ENCODE data around the gene FCN2. TPM values are rescaled to one million over a fixed set of nuclear protein-coding genes. Genes with fewer than 3 reads are reported as not detected.
A peak's percentile ranks its signal among the peaks of the same experiment; 100 is the strongest.

The FCN2 gene
- total RNA-seq, 6 experiments from 2014 or later: 46.6 to 116 (median 77.3) TPM

- H3K27me3 ChIP-seq: no peaks in the 10 kb centered on the region
- H3K9me3 ChIP-seq: no peaks in the 10 kb centered on the region
- no peaks in the 10 kb centered on the region for H3K36me3 ChIP-seq
- no peak for ATAC-seq
- intact Hi-C loops (cut with DNase I): loop anchor here in 1 of 2 donors (2.0 kb wide), 1 partner anchor 52 kb away; no protein-coding TSS in a partner anchor
- no peak overlapping the region for H3K27ac ChIP-seq
- DNase-seq: no peak
- 73% methylated on average over 2 of the region's 12 CpGs for WGBS (ENCODE audit: insufficient coverage, low coverage, low lambda C conversion rate, missing lambda C conversion rate)
- TF ChIP-seq, protein P1, sequence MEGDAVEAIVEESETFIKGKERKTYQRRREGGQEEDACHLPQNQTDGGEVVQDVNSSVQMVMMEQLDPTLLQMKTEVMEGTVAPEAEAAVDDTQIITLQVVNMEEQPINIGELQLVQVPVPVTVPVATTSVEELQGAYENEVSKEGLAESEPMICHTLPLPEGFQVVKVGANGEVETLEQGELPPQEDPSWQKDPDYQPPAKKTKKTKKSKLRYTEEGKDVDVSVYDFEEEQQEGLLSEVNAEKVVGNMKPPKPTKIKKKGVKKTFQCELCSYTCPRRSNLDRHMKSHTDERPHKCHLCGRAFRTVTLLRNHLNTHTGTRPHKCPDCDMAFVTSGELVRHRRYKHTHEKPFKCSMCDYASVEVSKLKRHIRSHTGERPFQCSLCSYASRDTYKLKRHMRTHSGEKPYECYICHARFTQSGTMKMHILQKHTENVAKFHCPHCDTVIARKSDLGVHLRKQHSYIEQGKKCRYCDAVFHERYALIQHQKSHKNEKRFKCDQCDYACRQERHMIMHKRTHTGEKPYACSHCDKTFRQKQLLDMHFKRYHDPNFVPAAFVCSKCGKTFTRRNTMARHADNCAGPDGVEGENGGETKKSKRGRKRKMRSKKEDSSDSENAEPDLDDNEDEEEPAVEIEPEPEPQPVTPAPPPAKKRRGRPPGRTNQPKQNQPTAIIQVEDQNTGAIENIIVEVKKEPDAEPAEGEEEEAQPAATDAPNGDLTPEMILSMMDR (IDR thresholded peaks at IDR 0.05): no peak
- no peaks in the 10 kb centered on the region for H3K4me1 ChIP-seq
- no peak overlapping the region for H3K4me3 ChIP-seq
Observed at GRCh38 chr9:134840511-134840910, 40.1 kb upstream of the FCN2 start.

DNA sequence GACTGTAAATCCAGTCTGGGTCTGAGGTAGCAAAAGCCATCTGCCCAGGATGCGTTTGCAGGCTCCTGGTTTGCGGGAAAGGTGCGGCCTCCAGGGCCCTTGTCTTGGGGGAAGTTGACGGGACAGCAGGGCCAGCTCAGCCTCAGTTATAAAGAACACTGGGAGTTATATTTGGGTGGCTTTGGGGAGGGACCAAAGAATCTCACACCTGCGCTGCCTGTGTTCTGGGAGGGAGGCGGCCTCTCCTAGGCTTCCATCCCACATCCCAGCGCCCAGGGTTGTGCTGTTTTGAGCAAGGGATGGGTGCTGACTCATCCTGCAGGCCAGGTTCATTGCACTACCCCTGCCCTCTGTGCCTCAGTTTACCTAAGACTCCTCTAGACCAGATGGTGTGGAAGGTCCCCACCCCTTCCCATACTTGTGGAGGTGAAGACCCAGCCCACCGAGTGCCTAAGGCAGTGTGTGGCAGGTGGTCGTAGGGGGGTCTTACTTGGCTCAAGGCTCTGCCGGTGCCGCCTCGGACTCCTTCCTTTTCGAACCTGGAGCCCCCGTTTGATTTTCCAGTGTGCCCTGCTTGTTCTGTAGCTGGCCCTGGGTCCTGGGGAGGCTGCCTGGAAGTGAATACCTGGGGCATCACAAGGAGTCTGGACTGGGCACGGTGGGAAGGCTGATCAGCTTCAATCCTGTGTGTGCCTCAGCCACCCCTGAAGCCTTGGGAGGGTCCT, 39.3 kb upstream of the FCN2 start:
- Histone ChIP-seq H3K4me1 (no peaks in the 10 kb centered on the region), H3K27ac (no peak overlapping the region), H3K36me3 (no peaks in the 10 kb centered on the region), H3K4me3 (no peak overlapping the region), H3K9me3 (no peaks in the 10 kb centered on the region), H3K27me3 (no peaks in the 10 kb centered on the region)
- WGBS (ENCODE audit: insufficient coverage, low coverage, low lambda C conversion rate, missing lambda C conversion rate): 82% methylated on average over 6 of the region's 15 CpGs
- no peak for TF ChIP-seq POLR2A (IDR thresholded peaks at IDR 0.05)
- TF ChIP-seq, protein P1 (IDR thresholded peaks at IDR 0.05): no peak
- intact Hi-C loops (cut with DNase I): loop anchor here in 1 of 2 donors (2.0 kb wide), 1 partner anchor 53 kb away; no protein-coding TSS in a partner anchor
- no peak for ATAC-seq
- peak in 1 of 3 donors; percentile 31 for DNase-seq

GRCh38 chr9:134842321-134842720, 38.3 kb upstream of the FCN2 start:
- no peak overlapping the region for H3K4me3 ChIP-seq
- TF ChIP-seq, protein P1 (IDR thresholded peaks at IDR 0.05): no peak
- TF ChIP-seq POLR2A (IDR thresholded peaks at IDR 0.05): no peak
- DNase-seq (peak in 1 of 3 donors; percentile 48), ATAC-seq (no peak)
- no peak overlapping the region for H3K27ac ChIP-seq
- H3K36me3 ChIP-seq: no peaks in the 10 kb centered on the region
- intact Hi-C loops (cut with DNase I): no loop called here
- 61% methylated on average over 4 of the region's 22 CpGs for WGBS (ENCODE audit: insufficient coverage, low coverage, low lambda C conversion rate, missing lambda C conversion rate)
- no peaks in the 10 kb centered on the region for H3K27me3 ChIP-seq
- no peaks in the 10 kb centered on the region for H3K4me1 ChIP-seq
- no peaks in the 10 kb centered on the region for H3K9me3 ChIP-seq

DNA sequence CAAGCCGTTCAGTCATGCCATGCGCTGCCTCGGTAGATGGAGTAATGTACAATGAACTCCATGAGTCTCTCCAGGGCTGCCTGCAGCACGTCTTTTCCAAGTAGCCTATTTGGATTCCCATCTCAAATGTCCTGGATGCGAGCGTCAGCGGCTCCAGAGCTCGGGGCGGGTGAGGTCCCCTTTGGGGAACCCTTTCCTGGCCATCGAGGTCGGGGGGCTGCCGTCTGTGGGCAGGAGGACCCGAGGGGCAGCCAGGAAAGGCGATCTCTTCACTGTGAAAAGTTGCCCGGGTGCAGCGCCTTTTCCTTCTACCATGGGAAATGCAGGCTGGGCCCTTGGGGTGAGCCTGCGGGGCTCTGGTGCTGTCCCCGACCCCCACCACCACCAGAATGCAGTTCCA, 36.9 kb upstream of the FCN2 start:
- Histone ChIP-seq H3K36me3 (no peaks in the 10 kb centered on the region), H3K9me3 (no peaks in the 10 kb centered on the region), H3K27me3 (no peaks in the 10 kb centered on the region), H3K4me1 (no peaks in the 10 kb centered on the region), H3K27ac (no peak overlapping the region), H3K4me3 (no peak overlapping the region)
- WGBS (ENCODE audit: insufficient coverage, low coverage, low lambda C conversion rate, missing lambda C conversion rate): 43% methylated on average over 6 of the region's 18 CpGs
- intact Hi-C loops (cut with DNase I): no loop called here
- DNase-seq: peak in 1 of 3 donors; percentile 40
- no peak for ATAC-seq
- TF ChIP-seq, protein P1 (IDR thresholded peaks at IDR 0.05): no peak
- TF ChIP-seq POLR2A (IDR thresholded peaks at IDR 0.05): no peak
